Epidermal melanocyte (primary cell): Measurements from ENCODE around the gene KLF15.
"Not testable (repeated sequence)": the region's sequence is repeated elsewhere in the genome, so short reads cannot be mapped to it uniquely, and the experiment has no call there.

ENCODE experiments used
- DNase-seq: peaks from one replicate; pipeline ENCODE4 v3.0.0; 2011; ENCODE audit warnings: low spot score; ENCODE audit not compliant: insufficient read length

Gene KLF15

GRCh38 chr3:126347543-126348161, 9.6 kb downstream of the KLF15 start:
- no peak for DNase-seq

GRCh38 chr3:126346466-126346865, 10.7 kb downstream of the KLF15 start:
- no peak for DNase-seq

GRCh38 chr3:126345641-126346460, 11.4 kb downstream of the KLF15 start:
- DNase-seq, result no peak

GRCh38 chr3:126345231-126345630, 12.0 kb downstream of the KLF15 start:
- DNase-seq, result no peak

DNA sequence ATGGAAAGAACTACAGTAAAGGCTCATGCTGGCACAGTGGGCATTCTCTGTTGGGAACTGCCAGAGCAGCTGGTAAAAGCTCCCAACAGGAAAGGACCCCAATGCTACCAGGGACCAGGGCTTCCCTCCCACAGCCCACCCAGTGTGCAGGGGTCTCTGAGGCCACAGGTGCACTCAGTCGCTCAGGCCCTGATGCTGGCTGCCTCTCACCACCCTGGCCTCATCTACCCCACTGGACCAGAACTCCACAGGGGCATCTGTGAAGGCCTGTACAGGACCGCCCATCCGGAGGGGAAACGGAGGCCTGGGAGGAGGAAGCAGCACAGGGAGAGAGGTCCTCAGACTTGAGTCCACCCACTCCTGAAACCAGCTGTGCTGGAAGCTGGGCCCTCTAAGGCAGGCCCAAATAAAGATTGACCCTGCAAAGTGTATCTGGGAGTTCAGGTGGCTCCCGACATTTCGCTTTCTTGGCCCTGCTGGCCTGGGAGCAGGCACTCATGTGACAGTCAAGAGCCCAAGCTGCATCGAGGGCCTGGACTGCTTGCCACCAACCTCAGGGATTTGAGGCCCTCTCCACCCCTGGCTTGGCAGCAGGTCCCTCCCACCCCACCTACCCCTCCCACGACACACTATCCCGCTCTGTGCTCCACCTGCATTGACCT, 12.7 kb downstream of the KLF15 start:
- no peak for DNase-seq

GRCh38 chr3:126343649-126344035, 13.6 kb downstream of the KLF15 start:
- no peak for DNase-seq

DNA sequence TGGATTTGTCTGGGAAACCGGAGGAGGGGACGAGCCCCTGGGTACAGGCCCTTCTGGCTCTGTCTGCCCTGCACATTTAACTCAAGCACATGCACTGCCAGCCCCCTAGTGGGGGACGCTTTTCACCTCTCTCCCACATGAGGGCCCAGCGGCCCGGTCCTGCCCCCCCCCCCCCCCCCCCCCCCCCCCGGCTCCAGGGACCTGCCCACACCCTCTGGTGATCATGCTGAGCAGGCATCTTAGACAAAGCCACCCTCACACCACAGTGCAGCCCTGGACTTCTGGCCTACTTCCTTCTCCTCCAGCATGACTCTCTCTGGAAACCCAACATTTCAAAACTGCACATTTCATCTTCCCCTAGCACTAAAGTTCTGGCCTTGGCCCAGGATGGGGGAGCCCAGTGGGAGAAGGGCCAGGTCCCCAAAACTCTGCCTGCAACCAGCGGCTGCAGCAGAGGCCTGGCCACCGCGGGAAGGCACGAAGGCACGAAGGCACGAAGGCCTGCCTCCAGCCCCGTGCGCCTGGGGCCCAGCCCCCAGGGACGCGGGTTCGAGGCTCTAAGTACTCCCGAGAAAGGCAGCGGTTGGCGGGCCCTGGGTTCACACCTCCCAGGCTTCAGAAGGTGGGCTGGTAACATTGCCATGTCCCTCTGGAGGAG, 14.1 kb downstream of the KLF15 start:
- no peak for DNase-seq

DNA sequence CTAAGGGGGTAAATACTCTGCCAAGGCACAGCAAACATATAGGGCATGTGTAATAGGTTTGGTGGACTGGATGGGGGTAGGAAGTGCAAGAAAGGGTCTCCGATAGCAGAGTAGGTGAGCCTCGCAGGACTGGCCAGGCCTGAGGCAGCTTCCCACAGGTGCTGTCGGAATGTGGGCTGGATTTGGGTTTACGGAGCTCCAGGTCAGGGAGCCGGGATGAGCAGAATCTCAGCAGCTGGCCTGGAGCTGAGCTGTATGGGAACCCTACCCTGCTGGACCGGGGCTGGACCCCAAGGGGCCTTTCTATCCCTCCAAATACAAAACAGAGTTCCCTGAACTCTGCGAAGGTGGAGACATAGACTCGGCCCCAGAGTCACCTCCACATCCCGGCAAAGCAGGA, 15.0 kb downstream of the KLF15 start:
- no peak for DNase-seq

DNA sequence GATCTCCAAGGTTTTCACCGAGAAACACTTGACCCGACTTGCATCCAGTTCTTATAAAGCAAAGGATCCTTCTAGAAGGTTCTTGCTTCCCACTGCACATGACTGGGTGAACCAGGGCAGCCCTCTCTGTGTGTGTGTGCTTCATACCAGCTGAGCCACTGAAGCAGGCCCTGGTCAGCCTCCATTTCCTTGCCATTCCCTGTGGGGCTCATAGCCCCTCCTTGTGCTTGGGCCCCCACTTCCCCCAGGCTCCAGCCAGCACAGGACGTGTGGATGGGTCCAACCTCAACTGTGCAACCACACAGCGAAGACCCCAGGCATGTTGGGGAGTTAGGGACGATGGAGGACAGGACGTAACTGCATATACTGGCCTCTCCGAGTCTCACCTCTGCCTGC, 15.5 kb downstream of the KLF15 start:
- no peak for DNase-seq

DNA sequence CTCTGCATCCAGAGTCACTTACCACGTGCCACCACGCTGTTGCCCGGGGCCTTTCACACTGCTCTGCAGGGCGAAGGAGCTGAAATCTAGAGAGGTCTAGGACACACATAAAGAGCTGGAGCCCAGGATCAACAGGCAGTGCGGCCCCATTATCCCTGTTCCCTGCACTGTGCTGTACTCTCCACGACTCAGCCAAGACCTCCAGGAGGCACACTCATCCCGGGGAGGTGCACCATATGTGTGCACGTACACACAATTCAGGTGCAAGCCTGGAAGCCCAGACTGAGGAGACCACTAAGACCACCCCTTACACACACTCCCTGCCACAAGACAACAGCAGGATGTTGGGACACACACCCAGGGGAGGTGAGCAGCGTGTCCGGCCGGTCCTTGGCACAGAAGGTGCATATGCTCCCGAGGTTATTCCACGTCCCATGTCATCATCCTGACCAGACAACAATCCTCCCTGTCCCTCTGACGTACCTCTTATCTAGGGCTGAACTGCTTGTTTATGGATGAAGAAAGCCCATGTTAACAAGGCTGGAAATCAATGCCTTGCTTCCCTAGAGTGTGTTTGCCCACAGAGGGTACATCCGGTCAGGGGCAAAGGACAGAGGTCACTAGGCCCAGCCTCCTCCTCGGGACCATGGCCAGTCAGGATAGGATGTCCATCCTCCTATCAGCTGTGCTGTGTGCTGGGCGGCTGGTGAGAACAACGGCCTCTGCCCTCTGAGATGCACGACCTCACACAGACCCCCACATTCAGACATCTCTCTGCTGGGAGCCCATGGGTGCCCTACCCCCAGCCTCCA, 16.1 kb downstream of the KLF15 start:
- DNase-seq, result no peak

- DNase-seq, result no peak
Measured at GRCh38 chr3:126340596-126340942, 16.6 kb downstream of the KLF15 start.

GRCh38 chr3:126340081-126340511, 17.1 kb downstream of the KLF15 start:
- no peak for DNase-seq

- no peak for DNase-seq
Measured at GRCh38 chr3:126339466-126339865, 17.7 kb downstream of the KLF15 start.

GRCh38 chr3:126338790-126339288, 18.4 kb downstream of the KLF15 start:
- no peak for DNase-seq

- DNase-seq, result no peak
Measured at GRCh38 chr3:126337980-126338651, 19.1 kb downstream of the KLF15 start.

- DNase-seq, result not testable (repeated sequence)
Measured at GRCh38 chr3:126331812-126332336, 25.3 kb downstream of the KLF15 start.

DNA sequence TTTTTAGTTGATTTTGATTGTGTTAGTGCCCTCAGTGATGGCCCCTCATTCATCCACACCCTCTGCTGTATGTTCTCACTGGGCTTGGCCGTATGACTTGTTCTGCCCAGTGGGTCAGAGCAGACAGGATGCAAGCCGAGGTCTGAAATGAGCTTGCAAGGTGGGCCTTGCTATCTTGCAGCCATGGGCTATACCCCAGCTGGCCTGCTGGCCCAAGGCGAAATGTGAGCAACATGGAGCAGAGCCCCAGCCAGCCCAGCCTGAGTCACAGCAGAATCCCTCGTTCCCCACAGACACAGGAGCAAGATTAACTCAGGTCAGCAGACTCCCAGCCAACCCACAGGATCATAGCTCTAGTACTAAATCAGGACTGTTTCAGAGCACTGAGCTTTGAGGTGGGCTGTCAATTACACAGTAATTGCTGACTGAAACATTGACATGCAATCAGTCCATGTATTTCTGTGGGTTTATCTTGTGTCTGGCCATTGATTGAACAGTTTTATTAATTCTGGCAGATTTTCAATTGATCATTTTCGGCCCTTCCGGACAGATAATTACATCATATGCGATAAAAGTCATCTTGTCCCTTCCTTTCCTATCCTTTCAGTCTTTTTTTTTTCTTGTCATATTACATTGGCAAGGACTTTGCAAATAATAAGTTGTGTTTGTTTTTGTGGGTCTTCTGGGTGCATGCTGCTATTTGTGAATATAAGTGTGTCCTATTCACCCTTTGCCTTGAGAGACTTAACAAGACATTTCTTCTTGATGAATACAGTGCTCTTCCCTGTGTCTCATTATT, 27.1 kb downstream of the KLF15 start:
- DNase-seq, result no peak

DNA sequence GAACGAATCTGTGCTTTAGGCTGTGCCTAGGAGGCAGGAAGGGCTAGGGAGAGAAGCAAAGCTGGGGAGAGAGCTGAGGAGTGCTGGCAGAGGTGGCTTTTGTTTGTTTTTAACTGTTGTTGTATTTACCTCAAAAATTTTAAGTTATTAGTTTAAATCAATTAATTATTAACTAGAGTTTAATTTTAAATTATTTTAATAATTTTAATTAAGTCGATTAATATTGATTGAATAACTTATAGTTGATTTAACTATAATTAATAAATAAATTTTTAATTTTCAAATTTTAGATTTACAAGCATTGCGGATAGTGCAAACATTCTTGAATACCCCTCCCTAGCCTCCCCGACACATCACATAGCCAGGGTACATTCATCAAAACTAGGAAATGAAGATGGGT, 30.6 kb downstream of the KLF15 start:
- DNase-seq, result no peak

DNA sequence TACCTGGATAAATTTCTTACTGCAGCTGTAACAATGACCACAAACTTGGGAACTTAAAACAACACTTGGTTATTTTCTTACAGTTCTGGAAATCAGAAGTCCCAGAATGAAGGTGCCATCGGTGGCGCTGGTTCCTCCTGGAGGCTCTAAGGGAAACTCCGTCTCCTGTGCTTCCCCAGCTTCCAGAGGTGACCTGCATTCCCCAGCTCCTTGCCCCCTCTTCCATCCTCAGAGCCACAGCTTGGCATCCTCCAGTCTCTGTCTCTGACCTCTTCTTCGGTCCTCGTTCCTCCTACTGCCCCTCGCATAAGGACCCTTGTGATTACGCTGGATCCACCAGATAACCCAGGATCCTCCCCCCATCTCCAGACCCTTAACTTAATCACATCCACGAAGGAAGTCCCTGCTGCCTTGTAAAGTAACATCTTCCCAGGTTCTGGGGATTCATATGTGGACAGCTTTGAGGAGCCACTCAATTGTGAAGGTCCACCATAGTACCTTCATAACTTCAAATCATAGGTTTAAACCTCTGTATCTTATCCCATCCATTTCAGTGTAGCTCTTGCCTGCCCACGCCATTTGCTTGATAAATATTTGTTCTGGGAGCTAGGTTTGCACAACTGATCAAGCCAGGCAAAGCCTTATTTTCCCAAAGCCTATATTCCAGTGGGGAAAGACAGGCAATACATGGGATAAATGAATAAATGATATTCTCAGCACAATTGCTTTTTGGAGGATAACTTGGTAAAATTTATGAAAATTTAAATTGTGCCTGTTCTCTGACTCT, 34.8 kb downstream of the KLF15 start:
- no peak for DNase-seq
